Bronchial epithelial cell (primary cell): ENCODE data around the gene GK2. TPM values are rescaled to one million over a fixed set of nuclear protein-coding genes. Genes with fewer than 3 reads are reported as not detected.

ENCODE experiments used
- DNase-seq: peaks from one replicate; pipeline ENCODE4 v3.0.0-alpha.2; 2010; ENCODE audit warnings: low read depth
- FAIRE-seq: peaks from 2 replicates; lab custom pipeline; 2011; peaks lifted over from hg19 to GRCh38; lab: Jason Lieb, UNC
- H3K27me3 ChIP-seq: 2 replicates; pipeline ENCODE4 v1.5.1; 2011; ENCODE audit warnings: low read length; ENCODE audit not compliant: control insufficient read depth, insufficient read depth
- H3K36me3 ChIP-seq: 2 replicates; pipeline ENCODE4 v1.5.1; 2011; ENCODE audit warnings: low read length; ENCODE audit not compliant: control insufficient read depth, insufficient read depth
- H3K4me3 ChIP-seq: 2 replicates; pipeline ENCODE4 v1.5.1; 2011; ENCODE audit warnings: mild to moderate bottlenecking, low read depth, low read length, control low read depth
- CTCF ChIP-seq: IDR thresholded peaks from 2 replicates; pipeline ENCODE4 v1.5.1; 2011; ENCODE audit warnings: mild to moderate bottlenecking, moderate library complexity, low read length, control low read depth, inconsistent platforms; ENCODE audit not compliant: insufficient read depth, severe bottlenecking
- total RNA-seq: library from RNA; depleted of rRNA; stranded (reverse); fragments of >200 nt; gene quantifications from 2 replicates; pipeline ENCODE4 v1.2.1, GENCODE V29; 2014

Gene GK2
- total RNA-seq, 1 donor from 2014 or later: not detected

GRCh38 chr4:79385641-79386040 is 22.4 kb downstream of the GK2 start:
- Histone ChIP-seq H3K36me3 (no peaks in the 10 kb centered on the region), H3K27me3 (no peaks in the 10 kb centered on the region), H3K4me3 (no peak overlapping the region)
- FAIRE-seq: no peak
- peak; percentile 13 for DNase-seq
- TF ChIP-seq CTCF: no peak

- FAIRE-seq (no peak), DNase-seq (no peak)
- no peak for TF ChIP-seq CTCF
- no peaks in the 10 kb centered on the region for H3K27me3 ChIP-seq
- no peak overlapping the region for H3K4me3 ChIP-seq
- H3K36me3 ChIP-seq: no peaks in the 10 kb centered on the region
Observed at GRCh38 chr4:79381161-79381560, 26.9 kb downstream of the GK2 start.

- no peaks in the 10 kb centered on the region for H3K27me3 ChIP-seq
- no peak for DNase-seq
- peak; percentile 70 for FAIRE-seq
- no peaks in the 10 kb centered on the region for H3K36me3 ChIP-seq
- H3K4me3 ChIP-seq: no peak overlapping the region
- no peak for TF ChIP-seq CTCF
Observed at GRCh38 chr4:79370026-79370425, 38.0 kb downstream of the GK2 start.

GRCh38 chr4:79367096-79367495 is 40.9 kb downstream of the GK2 start:
- no peak overlapping the region for H3K4me3 ChIP-seq
- H3K36me3 ChIP-seq: no peaks in the 10 kb centered on the region
- no peaks in the 10 kb centered on the region for H3K27me3 ChIP-seq
- FAIRE-seq (no peak), DNase-seq (no peak)
- TF ChIP-seq CTCF: no peak

- no peaks in the 10 kb centered on the region for H3K27me3 ChIP-seq
- no peak for TF ChIP-seq CTCF
- no peak for FAIRE-seq
- peak; percentile 13 for DNase-seq
- no peaks in the 10 kb centered on the region for H3K36me3 ChIP-seq
- no peak overlapping the region for H3K4me3 ChIP-seq
Observed at GRCh38 chr4:79366422-79366821, 41.6 kb downstream of the GK2 start.

GRCh38 chr4:79364061-79364460 is 44.0 kb downstream of the GK2 start:
- TF ChIP-seq CTCF: no peak
- FAIRE-seq: no peak

More at GRCh38 chr4:79364061-79364460, 44.0 kb downstream of the GK2 start:
- DNase-seq: no peak
- H3K4me3 ChIP-seq: no peak overlapping the region
- H3K36me3 ChIP-seq: no peaks in the 10 kb centered on the region
- H3K27me3 ChIP-seq: no peaks in the 10 kb centered on the region
